Common myeloid progenitor, CD34-positive (primary cell): ENCODE measurements around the gene KRT76. TPM values are rescaled to one million over a fixed set of nuclear protein-coding genes. Genes with fewer than 3 reads are reported as not detected.

Source experiments
- CTCF ChIA-PET: fragments of 350-600 bp; sonication (Branson Sonifier 250); formaldehyde crosslinking; loops from one replicate; lab custom pipeline; 2021; ENCODE audit warnings: antibody characterized with exemption; lab: Charles Lee
- POLR2A ChIA-PET: fragments of 350-600 bp; sonication (Branson Sonifier 250); formaldehyde crosslinking; loops from one replicate; lab custom pipeline; 2021; ENCODE audit warnings: antibody characterized with exemption; lab: Charles Lee
- DNase-seq, 3 donors: peaks; one replicate each; pipeline versions ENCODE4 v3.0.0 to v3.0.0-alpha.2; 2013
- H3K27ac ChIP-seq, 2 experiments: 1 replicate in 1 of 2; 2 replicates in 1 of 2; pipeline ENCODE4 v1.7.0; 2013; ENCODE audit warnings: inconsistent platforms in 2 of 2, low read length in 2 of 2, mild to moderate bottlenecking in 2 of 2, low read depth in 1 of 2, moderate library complexity in 1 of 2; ENCODE audit not compliant: severe bottlenecking in 2 of 2, insufficient read depth in 1 of 2, poor library complexity in 1 of 2
- H3K27me3 ChIP-seq, 5 experiments: replicated peaks in 2 of 5; 1 replicate in 3 of 5; 2 replicates in 2 of 5; pipeline versions ENCODE4 v1.6.1 to v1.7.0; 2013; ENCODE audit warnings: low read length in 4 of 5, mild to moderate bottlenecking in 2 of 5, moderate library complexity in 2 of 5, inconsistent platforms in 1 of 5; ENCODE audit not compliant: insufficient read depth in 5 of 5, control insufficient read depth in 4 of 5
- H3K36me3 ChIP-seq, 4 experiments: 1 replicate in 2 of 4; 2 replicates in 2 of 4; pipeline versions ENCODE4 v1.6.1 to v1.7.0; 2013; ENCODE audit warnings: low read length in 3 of 4, control low read depth in 1 of 4, mild to moderate bottlenecking in 1 of 4; ENCODE audit not compliant: control insufficient read depth in 4 of 4, insufficient read depth in 4 of 4
- H3K4me1 ChIP-seq, 4 experiments: 1 replicate in 3 of 4; 2 replicates in 1 of 4; pipeline versions ENCODE4 v1.6.1 to v1.7.1; 2013; ENCODE audit warnings: low read length in 3 of 4, mild to moderate bottlenecking in 3 of 4, control low read depth in 1 of 4, inconsistent platforms in 1 of 4, moderate library complexity in 1 of 4; ENCODE audit not compliant: control insufficient read depth in 4 of 4, insufficient read depth in 4 of 4; ENCODE audit errors: control extremely low read depth in 1 of 4
- H3K4me3 ChIP-seq, 7 experiments: 1 replicate in 4 of 7; 2 replicates in 3 of 7; pipeline versions ENCODE4 v1.5.1 to v1.7.0; 2013; ENCODE audit warnings: mild to moderate bottlenecking in 7 of 7, low read length in 6 of 7, moderate library complexity in 6 of 7, inconsistent platforms in 2 of 7, low read depth in 2 of 7, control low read depth in 1 of 7; ENCODE audit not compliant: insufficient read depth in 4 of 7, control insufficient read depth in 1 of 7; ENCODE audit errors: extremely low read depth in 1 of 7
- H3K9me3 ChIP-seq, 5 experiments: 1 replicate in 4 of 5; 2 replicates in 1 of 5; pipeline versions ENCODE4 v1.6.1 to v1.7.1; 2013; ENCODE audit warnings: low read length in 4 of 5, mild to moderate bottlenecking in 2 of 5, inconsistent platforms in 1 of 5, low read depth in 1 of 5, moderate library complexity in 1 of 5; ENCODE audit not compliant: control insufficient read depth in 4 of 5, insufficient read depth in 2 of 5; ENCODE audit errors: control extremely low read depth in 1 of 5
- WGBS: methylation state at CpG from one replicate; pipeline ENCODE4 v1.1.5; 2013; ENCODE audit not compliant: insufficient coverage; 5-methylcytosine and 5-hydroxymethylcytosine counted together
- polyA plus RNA-seq: library from polyadenylated mRNA; unstranded; fragments of 120-200 nt; gene quantifications from one replicate; pipeline ENCODE4 v1.2.1, GENCODE V29; 2013

Gene KRT76
- not detected for polyA plus RNA-seq

DNA sequence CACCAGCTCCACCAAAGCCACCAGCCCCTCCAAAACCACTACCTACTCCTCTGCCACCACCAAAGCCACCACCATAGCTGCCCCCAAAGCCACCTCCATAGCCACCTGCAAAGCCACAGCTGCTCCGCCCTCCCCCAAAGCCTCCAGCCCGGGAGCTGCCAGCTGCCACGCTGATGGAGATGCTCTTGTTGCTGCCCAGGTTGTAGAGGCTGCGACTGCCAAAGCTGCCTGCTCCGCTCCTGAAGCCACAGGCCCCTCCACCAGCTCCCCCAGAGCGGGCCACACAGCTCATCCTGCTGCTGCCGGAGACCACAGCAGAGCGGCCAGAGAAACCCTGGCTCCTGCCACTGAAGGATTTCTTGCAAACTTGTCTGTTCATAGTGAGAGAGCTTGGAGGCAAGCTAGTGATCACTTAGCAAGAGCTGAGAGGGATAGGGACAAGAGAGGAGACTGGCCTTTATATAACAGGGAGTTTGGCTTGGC, at the start of gene KRT76:
Gene KRT76, minus strand, starts transcription at position 433 of the 483 bp plus-strand sequence. Its CDS starts 54 bp downstream, at position 379.
- Histone ChIP-seq H3K36me3 (no peaks in the 10 kb centered on the region), H3K27me3 (peaks cover 0 to 10% (median 6%) of the 10 kb centered on the region in 5 experiments), H3K9me3 (no peaks in the 10 kb centered on the region), H3K4me1 (no peaks in the 10 kb centered on the region), H3K27ac (no peak within 1 kb of the TSS), H3K4me3 (no peak within 1 kb of the TSS)
- ChIA-PET POLR2A (interaction anchor here (0.6 kb wide), 1 partner anchor 371 kb away, joined by 3 read pairs; the partner anchor contains the start of gene KRT82), CTCF (interaction anchor here (2.2 kb wide), 2 partner anchors 18 to 93 kb away, joined by 4 to 9 read pairs; partner anchors contain the start of gene KRT3)
- WGBS = 98% methylated on average over 7 of the region's 8 CpGs
- DNase-seq = no peak

GRCh38 chr12:52825961-52826360, 48.8 kb upstream of the KRT76 start:
- Histone ChIP-seq H3K4me1 (no peaks in the 10 kb centered on the region), H3K27me3 (peaks cover 0 to 9% (median 3%) of the 10 kb centered on the region in 5 experiments), H3K27ac (no peak overlapping the region), H3K9me3 (no peaks in the 10 kb centered on the region), H3K36me3 (no peaks in the 10 kb centered on the region), H3K4me3 (no peak overlapping the region)
- CTCF ChIA-PET = no interaction called here
- POLR2A ChIA-PET = no interaction called here
- DNase-seq = no peak
- WGBS = 92% methylated on average over 4 of the region's 4 CpGs

DNA sequence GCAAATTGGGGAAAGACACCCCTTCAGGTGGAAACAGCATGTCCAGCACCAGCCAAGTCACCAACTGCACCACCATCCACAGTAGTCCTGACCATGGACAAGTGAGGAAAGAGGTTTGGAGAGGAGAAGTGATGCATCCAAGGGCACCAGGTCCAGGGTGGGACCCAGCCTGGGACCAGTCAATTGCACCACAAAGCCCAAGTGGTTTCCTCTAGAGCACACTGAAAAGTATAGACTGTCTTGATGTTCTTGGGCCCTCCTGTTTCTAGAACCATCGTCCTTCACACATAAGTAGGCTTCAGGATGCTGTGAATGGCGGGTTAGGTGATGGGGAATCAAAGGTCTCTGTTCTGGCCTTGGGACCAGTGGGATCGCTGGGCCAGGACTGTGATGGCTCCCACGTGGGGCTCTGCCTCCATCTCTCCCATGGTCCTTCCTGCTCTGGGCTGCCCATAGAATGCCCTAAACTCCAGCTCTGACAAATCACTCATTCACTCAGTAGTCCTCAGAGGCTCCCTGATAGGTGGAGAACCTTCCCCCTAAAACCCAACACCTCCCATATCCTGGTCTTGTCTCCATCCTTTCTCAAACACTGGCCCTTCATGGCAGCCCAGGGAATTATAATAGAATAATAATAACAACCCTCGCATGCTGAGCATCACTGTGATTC, 47.7 kb upstream of the KRT76 start:
- Histone ChIP-seq H3K27ac (no peak overlapping the region), H3K27me3 (peaks cover 0 to 8% (median 3%) of the 10 kb centered on the region in 5 experiments), H3K4me3 (no peak overlapping the region), H3K4me1 (no peaks in the 10 kb centered on the region), H3K36me3 (no peaks in the 10 kb centered on the region), H3K9me3 (no peaks in the 10 kb centered on the region)
- 95% methylated on average over 5 of the region's 5 CpGs for WGBS
- ChIA-PET CTCF (no interaction called here), POLR2A (no interaction called here)
- no peak for DNase-seq

DNA sequence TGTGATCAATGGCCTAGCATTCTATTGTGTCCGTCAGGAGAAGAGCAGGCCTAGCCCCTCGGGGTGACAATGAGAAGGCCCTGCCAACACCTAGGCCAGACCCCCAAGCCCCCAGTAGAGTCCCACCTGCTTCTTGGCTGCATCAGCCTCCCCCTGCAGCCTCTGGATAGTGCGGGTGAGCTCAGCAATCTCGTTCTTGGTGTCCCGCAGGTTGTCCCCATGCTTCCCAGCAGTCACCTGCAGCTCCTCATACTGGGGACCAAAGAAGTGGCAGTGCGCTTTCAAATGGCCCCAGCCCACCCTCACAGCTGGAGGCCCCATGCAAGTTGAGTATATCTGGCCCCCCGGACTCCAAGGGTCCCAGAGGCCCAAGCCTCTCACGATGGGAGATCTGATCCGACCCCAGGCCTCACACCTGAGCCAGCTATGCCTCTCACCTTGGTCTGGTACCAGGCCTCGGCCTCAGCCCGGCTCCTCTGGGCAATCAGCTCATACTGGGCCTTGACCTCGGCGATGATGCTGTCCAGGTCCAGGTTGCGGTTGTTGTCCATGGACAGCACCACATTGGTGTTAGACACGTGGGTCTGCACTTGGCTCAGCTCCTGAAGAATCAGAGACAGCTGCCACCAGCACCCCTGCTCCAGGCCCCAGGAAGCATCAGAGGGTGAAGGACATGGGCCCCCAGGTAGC, 46.8 kb upstream of the KRT76 start:
- CTCF ChIA-PET = interaction anchor here (1.0 kb wide), 1 partner anchor 14 kb away, joined by 3 read pairs; no protein-coding TSS in a partner anchor
- Histone ChIP-seq H3K27me3 (peaks cover 0 to 8% (median 3%) of the 10 kb centered on the region in 5 experiments), H3K36me3 (no peaks in the 10 kb centered on the region), H3K9me3 (no peaks in the 10 kb centered on the region), H3K4me1 (no peaks in the 10 kb centered on the region), H3K27ac (no peak overlapping the region), H3K4me3 (no peak overlapping the region)
- POLR2A ChIA-PET = interaction anchor here (0.6 kb wide), 1 partner anchor 970 kb away, joined by 4 read pairs; no protein-coding TSS in a partner anchor
- DNase-seq = no peak
- 96% methylated on average over 15 of the region's 15 CpGs for WGBS

DNA sequence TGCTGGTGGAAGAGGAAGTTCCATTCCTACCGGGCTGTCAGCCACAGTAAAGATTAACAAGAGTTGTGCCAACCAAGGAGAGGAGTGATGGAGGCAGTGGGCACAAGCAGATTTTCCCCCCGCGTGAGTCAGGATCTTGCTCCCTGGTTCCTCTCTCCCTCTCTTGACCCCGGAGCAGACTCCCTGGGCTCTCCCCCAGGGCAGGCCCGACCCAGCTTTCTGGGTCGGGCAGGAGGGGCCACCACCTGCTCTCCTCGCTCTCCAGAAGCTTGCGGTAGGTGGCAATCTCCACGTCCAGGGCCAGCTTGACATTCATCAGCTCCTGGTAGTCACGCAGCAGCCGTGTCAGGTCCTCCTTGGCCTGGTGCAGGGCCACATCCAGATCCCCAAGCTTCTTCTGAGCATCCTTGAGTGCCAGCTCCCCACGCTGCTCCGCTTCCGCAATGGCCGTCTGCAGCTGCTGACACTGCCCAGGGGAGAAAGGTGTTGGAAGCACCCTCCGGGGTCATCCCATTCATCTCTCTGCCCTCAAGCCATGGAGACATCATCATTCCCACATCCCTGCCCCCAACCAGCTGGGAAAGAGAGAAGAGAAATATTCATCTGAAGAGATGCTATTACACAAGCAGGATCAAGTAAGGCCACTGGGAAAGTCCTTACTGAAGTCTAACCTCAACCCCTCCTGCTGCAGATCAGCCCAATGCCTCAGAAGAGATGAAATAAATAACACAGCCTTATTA, 45.8 kb upstream of the KRT76 start:
- no peaks in the 10 kb centered on the region for H3K9me3 ChIP-seq
- ChIA-PET CTCF (no interaction called here), POLR2A (no interaction called here)
- H3K36me3 ChIP-seq = no peaks in the 10 kb centered on the region
- peaks cover 0 to 11% (median 7%) of the 10 kb centered on the region in 5 experiments for H3K27me3 ChIP-seq
- 74% methylated on average over 12 of the region's 16 CpGs for WGBS
- no peak overlapping the region for H3K4me3 ChIP-seq
- H3K27ac ChIP-seq = no peak overlapping the region
- H3K4me1 ChIP-seq = no peaks in the 10 kb centered on the region
- DNase-seq = no peak

DNA sequence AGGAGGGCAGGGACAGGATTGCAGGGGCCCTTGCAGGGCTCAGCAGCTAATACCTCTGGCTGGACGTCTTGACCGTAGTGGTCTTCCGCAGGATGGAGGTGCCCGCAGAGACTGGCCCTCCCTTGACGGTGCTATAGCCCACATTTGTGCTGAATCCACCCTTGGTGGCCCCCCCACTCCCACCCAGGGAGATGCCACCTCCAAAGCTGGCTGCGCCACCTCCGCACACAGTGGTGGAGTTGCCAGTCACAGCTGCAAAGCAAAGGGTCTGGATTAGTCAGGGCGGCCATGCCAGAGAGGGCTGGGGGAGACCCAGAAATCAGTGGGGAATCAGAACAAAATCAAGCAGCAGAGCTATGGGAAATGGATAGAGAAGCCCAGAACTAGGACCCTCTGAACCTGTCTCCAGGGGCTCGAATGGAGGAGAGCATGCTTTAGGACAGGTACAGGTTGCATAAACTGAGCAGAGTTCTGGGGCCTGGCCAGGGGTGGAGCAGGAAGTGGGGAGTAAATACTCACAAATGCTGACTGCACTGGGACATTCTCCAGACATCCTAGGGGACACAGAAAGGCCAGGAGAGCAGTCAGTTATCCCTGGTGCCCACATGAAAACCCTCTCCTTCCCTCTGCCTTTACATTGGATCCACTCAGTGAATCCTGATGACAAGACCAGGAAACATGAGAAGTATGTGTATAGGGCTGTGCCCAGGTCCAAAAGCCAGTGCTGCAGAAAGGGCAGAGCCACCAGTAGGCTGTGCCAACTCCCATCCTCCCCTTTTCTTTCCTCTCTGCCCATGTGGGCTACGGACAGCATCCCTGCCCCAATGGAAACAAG, 44.9 kb upstream of the KRT76 start:
- WGBS = 92% methylated on average over 5 of the region's 10 CpGs
- Histone ChIP-seq H3K27ac (no peak overlapping the region), H3K4me1 (no peaks in the 10 kb centered on the region), H3K36me3 (no peaks in the 10 kb centered on the region), H3K4me3 (no peak overlapping the region), H3K27me3 (peaks cover 0 to 10% (median 7%) of the 10 kb centered on the region in 5 experiments), H3K9me3 (no peaks in the 10 kb centered on the region)
- ChIA-PET CTCF (no interaction called here), POLR2A (no interaction called here)
- no peak for DNase-seq
